NCI-H1930 (cell line): ENCODE data around the gene MYEOV.

Source experiments
- DNase-seq, 2 experiments: peaks; one replicate each; lab custom pipeline; 2025; lab: John Stamatoyannopoulos, UW

The MYEOV gene

GRCh38 chr11:69265911-69266510 lies 27.9 kb upstream of the MYEOV start:
- DNase-seq, result no peak

GRCh38 chr11:69267395-69267805 lies 26.6 kb upstream of the MYEOV start:
- DNase-seq, result no peak

- no peak for DNase-seq
These were observed 25.0 kb upstream of the MYEOV start for GRCh38 chr11:69268911-69269310.

GRCh38 chr11:69269388-69269787 lies 24.6 kb upstream of the MYEOV start:
- DNase-seq, result no peak

- DNase-seq, result no peak
These were observed 23.8 kb upstream of the MYEOV start for GRCh38 chr11:69269926-69270697.

- no peak for DNase-seq
These were observed 23.0 kb upstream of the MYEOV start for GRCh38 chr11:69270941-69271340.

GRCh38 chr11:69272055-69272454 lies 21.9 kb upstream of the MYEOV start:
- no peak for DNase-seq

- DNase-seq, result no peak
These were observed 21.0 kb upstream of the MYEOV start for GRCh38 chr11:69272831-69273485.

GRCh38 chr11:69273571-69273970 lies 20.4 kb upstream of the MYEOV start:
- no peak for DNase-seq

- no peak for DNase-seq
These were observed 19.4 kb upstream of the MYEOV start for GRCh38 chr11:69274531-69275016.

- DNase-seq, result no peak
These were observed 18.8 kb upstream of the MYEOV start for GRCh38 chr11:69275178-69275577.

GRCh38 chr11:69276165-69276564 lies 17.8 kb upstream of the MYEOV start:
- DNase-seq, result no peak

- no peak for DNase-seq
These were observed 16.7 kb upstream of the MYEOV start for GRCh38 chr11:69277074-69277809.

GRCh38 chr11:69278091-69278867 lies 15.7 kb upstream of the MYEOV start:
- no peak for DNase-seq

- DNase-seq, result no peak
These were observed 13.5 kb upstream of the MYEOV start for GRCh38 chr11:69280451-69280850.

- no peak for DNase-seq
These were observed 13.0 kb upstream of the MYEOV start for GRCh38 chr11:69280994-69281393.

GRCh38 chr11:69283446-69283845 lies 10.5 kb upstream of the MYEOV start:
- no peak for DNase-seq

- no peak for DNase-seq
These were observed 9.9 kb upstream of the MYEOV start for GRCh38 chr11:69284081-69284511.

GRCh38 chr11:69285091-69285490 lies 8.9 kb upstream of the MYEOV start:
- DNase-seq, result no peak

- DNase-seq, result no peak
These were observed 8.2 kb upstream of the MYEOV start for GRCh38 chr11:69285766-69286165.
